Neural cell (in vitro differentiated cells): ENCODE data around the gene MAP3K7CL.

Experiments used
- EP300 ChIP-seq: fragments of 450-650 bp; conservative IDR thresholded peaks from 2 replicates; pipeline ENCODE4 v1.6.1; 2014; ENCODE audit warnings: antibody characterized with exemption, mild to moderate bottlenecking, moderate library complexity; ENCODE audit not compliant: poor library complexity, severe bottlenecking
- EZH2 ChIP-seq: fragments of 200-600, 300-800 bp; shearing (Covaris generic), sonication (generic); IDR thresholded peaks from 2 replicates; pipeline ENCODE4 v1.6.1; 2014; ENCODE audit warnings: antibody characterized with exemption, low read length, borderline replicate concordance, mild to moderate bottlenecking; ENCODE audit not compliant: insufficient read depth, poor library complexity, severe bottlenecking
- MXI1 ChIP-seq: fragments of 450-650 bp; conservative IDR thresholded peaks from 2 replicates; pipeline ENCODE4 v1.6.1; 2014; ENCODE audit warnings: antibody characterized with exemption, mild to moderate bottlenecking; ENCODE audit not compliant: poor library complexity, severe bottlenecking
- POLR2AphosphoS5 ChIP-seq: IDR thresholded peaks from 2 replicates; pipeline ENCODE4 v1.6.1; 2012
- RAD21 ChIP-seq: fragments of 450-650 bp; conservative IDR thresholded peaks from 2 replicates; pipeline ENCODE4 v1.6.1; 2014; ENCODE audit warnings: antibody characterized with exemption, mild to moderate bottlenecking, moderate library complexity
- SMC3 ChIP-seq: fragments of 450-650 bp; conservative IDR thresholded peaks from 2 replicates; pipeline ENCODE4 v1.6.1; 2014; ENCODE audit warnings: antibody characterized with exemption, mild to moderate bottlenecking, moderate library complexity; ENCODE audit not compliant: poor library complexity
- TAF1 ChIP-seq: IDR thresholded peaks from 2 replicates; pipeline ENCODE4 v1.6.1; 2012; ENCODE audit warnings: low read depth
- TF ChIP-seq, protein P1 (sequence below): fragments of 450-650 bp; IDR thresholded peaks from 2 replicates; pipeline ENCODE4 v1.5.1; 2014; ENCODE audit warnings: antibody characterized with exemption, mild to moderate bottlenecking, moderate library complexity; ENCODE audit not compliant: poor library complexity, severe bottlenecking
- TF ChIP-seq, protein P2 (sequence below): IDR thresholded peaks from 2 replicates; pipeline ENCODE4 v1.6.1; 2012; ENCODE audit warnings: borderline replicate concordance

DNA sequence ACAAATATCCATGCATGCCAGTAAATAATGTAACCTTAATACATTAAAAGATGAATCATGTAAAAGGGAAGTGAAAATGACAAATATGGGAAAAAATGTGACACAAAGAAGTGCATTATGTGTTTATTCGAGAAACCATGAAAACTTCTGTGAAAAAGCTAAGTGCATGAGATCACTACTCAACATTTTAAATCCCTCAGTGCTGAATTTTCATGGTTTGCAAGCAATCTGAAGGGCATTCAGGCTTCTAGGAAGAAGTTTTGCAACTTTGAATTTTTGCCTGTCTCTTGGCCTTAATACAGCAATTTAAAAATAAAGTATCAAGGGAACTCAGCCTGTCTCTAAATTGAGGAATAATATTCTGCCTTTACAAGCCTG lies 78.2 kb downstream of the MAP3K7CL start:
- TF ChIP-seq, protein P1, sequence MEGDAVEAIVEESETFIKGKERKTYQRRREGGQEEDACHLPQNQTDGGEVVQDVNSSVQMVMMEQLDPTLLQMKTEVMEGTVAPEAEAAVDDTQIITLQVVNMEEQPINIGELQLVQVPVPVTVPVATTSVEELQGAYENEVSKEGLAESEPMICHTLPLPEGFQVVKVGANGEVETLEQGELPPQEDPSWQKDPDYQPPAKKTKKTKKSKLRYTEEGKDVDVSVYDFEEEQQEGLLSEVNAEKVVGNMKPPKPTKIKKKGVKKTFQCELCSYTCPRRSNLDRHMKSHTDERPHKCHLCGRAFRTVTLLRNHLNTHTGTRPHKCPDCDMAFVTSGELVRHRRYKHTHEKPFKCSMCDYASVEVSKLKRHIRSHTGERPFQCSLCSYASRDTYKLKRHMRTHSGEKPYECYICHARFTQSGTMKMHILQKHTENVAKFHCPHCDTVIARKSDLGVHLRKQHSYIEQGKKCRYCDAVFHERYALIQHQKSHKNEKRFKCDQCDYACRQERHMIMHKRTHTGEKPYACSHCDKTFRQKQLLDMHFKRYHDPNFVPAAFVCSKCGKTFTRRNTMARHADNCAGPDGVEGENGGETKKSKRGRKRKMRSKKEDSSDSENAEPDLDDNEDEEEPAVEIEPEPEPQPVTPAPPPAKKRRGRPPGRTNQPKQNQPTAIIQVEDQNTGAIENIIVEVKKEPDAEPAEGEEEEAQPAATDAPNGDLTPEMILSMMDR: no peak
- no peak for TF ChIP-seq TAF1
- TF ChIP-seq EZH2: no peak
- TF ChIP-seq POLR2AphosphoS5: no peak
- TF ChIP-seq, protein P2, sequence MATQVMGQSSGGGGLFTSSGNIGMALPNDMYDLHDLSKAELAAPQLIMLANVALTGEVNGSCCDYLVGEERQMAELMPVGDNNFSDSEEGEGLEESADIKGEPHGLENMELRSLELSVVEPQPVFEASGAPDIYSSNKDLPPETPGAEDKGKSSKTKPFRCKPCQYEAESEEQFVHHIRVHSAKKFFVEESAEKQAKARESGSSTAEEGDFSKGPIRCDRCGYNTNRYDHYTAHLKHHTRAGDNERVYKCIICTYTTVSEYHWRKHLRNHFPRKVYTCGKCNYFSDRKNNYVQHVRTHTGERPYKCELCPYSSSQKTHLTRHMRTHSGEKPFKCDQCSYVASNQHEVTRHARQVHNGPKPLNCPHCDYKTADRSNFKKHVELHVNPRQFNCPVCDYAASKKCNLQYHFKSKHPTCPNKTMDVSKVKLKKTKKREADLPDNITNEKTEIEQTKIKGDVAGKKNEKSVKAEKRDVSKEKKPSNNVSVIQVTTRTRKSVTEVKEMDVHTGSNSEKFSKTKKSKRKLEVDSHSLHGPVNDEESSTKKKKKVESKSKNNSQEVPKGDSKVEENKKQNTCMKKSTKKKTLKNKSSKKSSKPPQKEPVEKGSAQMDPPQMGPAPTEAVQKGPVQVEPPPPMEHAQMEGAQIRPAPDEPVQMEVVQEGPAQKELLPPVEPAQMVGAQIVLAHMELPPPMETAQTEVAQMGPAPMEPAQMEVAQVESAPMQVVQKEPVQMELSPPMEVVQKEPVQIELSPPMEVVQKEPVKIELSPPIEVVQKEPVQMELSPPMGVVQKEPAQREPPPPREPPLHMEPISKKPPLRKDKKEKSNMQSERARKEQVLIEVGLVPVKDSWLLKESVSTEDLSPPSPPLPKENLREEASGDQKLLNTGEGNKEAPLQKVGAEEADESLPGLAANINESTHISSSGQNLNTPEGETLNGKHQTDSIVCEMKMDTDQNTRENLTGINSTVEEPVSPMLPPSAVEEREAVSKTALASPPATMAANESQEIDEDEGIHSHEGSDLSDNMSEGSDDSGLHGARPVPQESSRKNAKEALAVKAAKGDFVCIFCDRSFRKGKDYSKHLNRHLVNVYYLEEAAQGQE: no peak
- no peak for TF ChIP-seq RAD21
- no peak for TF ChIP-seq SMC3
- TF ChIP-seq MXI1: no peak
- TF ChIP-seq EP300: no peak
